GM23338 (cell line): ENCODE measurements around the gene ZNF816. TPM values are rescaled to one million over a fixed set of nuclear protein-coding genes. Genes with fewer than 3 reads are reported as not detected.
"Not testable (repeated sequence)": the region's sequence is repeated elsewhere in the genome, so short reads cannot be mapped to it uniquely, and the experiment has no call there.

Experiments
- ATAC-seq: fragments of 200-7000 bp; cut with Tn5 transposase; 3 replicates; pipeline ENCODE4 v1.9.1; 2020
- DNase-seq: peaks from one replicate; pipeline ENCODE4 v3.0.0-alpha.2; 2015; ENCODE audit warnings: low spot score
- H2AFZ ChIP-seq: fragments of 200-600 bp; sonication (generic); 2 replicates; pipeline ENCODE4 v1.8.0; 2016; ENCODE audit warnings: antibody characterized with exemption, mild to moderate bottlenecking, moderate library complexity
- H3F3A ChIP-seq: fragments of 200-600 bp; sonication (generic); replicated peaks from 2 replicates; pipeline ENCODE4 v1.8.0; 2017; ENCODE audit warnings: antibody characterized with exemption, mixed run types, low read depth
- H3K27ac ChIP-seq: fragments of 200-600 bp; sonication (generic); 2 replicates; pipeline ENCODE4 v1.6.1; 2016; ENCODE audit warnings: low read depth
- H3K27me3 ChIP-seq: fragments of 200-600 bp; sonication (generic); 2 replicates; pipeline ENCODE4 v1.8.0; 2016; ENCODE audit warnings: mild to moderate bottlenecking, mixed run types, moderate library complexity; ENCODE audit not compliant: insufficient read depth
- H3K36me3 ChIP-seq: fragments of 200-600 bp; sonication (generic); 2 replicates; pipeline ENCODE4 v1.8.0; 2016; ENCODE audit warnings: mild to moderate bottlenecking; ENCODE audit not compliant: insufficient read depth
- H3K4me1 ChIP-seq: fragments of 200-600 bp; sonication (generic); 2 replicates; pipeline ENCODE4 v1.8.0; 2016; ENCODE audit warnings: mild to moderate bottlenecking, moderate library complexity; ENCODE audit not compliant: insufficient read depth
- H3K4me2 ChIP-seq: fragments of 200-600 bp; sonication (generic); 2 replicates; pipeline ENCODE4 v1.7.1; 2017; ENCODE audit warnings: mixed run types
- H3K4me3 ChIP-seq: fragments of 200-600 bp; sonication (generic); 2 replicates; pipeline ENCODE4 v1.6.1; 2016; ENCODE audit warnings: mixed run types
- H3K79me2 ChIP-seq: fragments of 200-600 bp; sonication (generic); replicated peaks from 2 replicates; pipeline ENCODE4 v1.8.0; 2017; ENCODE audit warnings: mild to moderate bottlenecking; ENCODE audit not compliant: insufficient read depth
- H3K9me2 ChIP-seq: fragments of 200-600 bp; sonication (generic); 2 replicates; pipeline ENCODE4 v1.8.0; 2017; ENCODE audit not compliant: insufficient read depth
- H4K20me1 ChIP-seq: fragments of 200-600 bp; sonication (generic); replicated peaks from 2 replicates; pipeline ENCODE4 v1.8.0; 2017; ENCODE audit warnings: mild to moderate bottlenecking; ENCODE audit not compliant: insufficient read depth
- H3K27ac Mint-ChIP-seq: 2 replicates; pipeline ENCODE4 v1.8.0; 2020; ENCODE audit warnings: inconsistent platforms, mild to moderate bottlenecking, moderate library complexity, mixed read lengths
- H3K27me3 Mint-ChIP-seq: 3 replicates; pipeline ENCODE4 v1.8.0; 2022; ENCODE audit warnings: low read depth, mild to moderate bottlenecking, moderate library complexity, mixed read lengths, inconsistent platforms; ENCODE audit not compliant: insufficient read depth, poor library complexity
- H3K36me3 Mint-ChIP-seq: 3 replicates; pipeline ENCODE4 v1.8.0; 2021; ENCODE audit warnings: low read depth, mild to moderate bottlenecking, inconsistent platforms, moderate library complexity, mixed read lengths
- H3K4me1 Mint-ChIP-seq: 3 replicates; pipeline ENCODE4 v1.8.0; 2020; ENCODE audit warnings: mild to moderate bottlenecking, inconsistent platforms, mixed read lengths
- H3K4me3 Mint-ChIP-seq: 3 replicates; pipeline ENCODE4 v1.8.0; 2021; ENCODE audit warnings: moderate library complexity, mild to moderate bottlenecking, inconsistent platforms, mixed read lengths
- H3K9me3 Mint-ChIP-seq: 3 replicates; pipeline ENCODE4 v1.8.0; 2020; ENCODE audit warnings: moderate library complexity, mild to moderate bottlenecking, inconsistent platforms, mixed read lengths
- CREB1 ChIP-seq: fragments of 250-450 bp; sonication (Bioruptor Pico); IDR thresholded peaks from 2 replicates; pipeline ENCODE4 v1.5.0; 2020; ENCODE audit warnings: low read depth, mild to moderate bottlenecking, moderate library complexity
- CTCF ChIP-seq, 2 experiments: fragments of 200-600 bp in 1 of 2; sonication (generic) in 1 of 2; conservative IDR thresholded peaks; 2 replicates each; pipeline versions ENCODE4 v1.5.1 to v1.6.1; 2016 to 2017; ENCODE audit warnings: antibody characterized with exemption in 2 of 2, low read depth in 2 of 2, mild to moderate bottlenecking in 2 of 2, moderate library complexity in 1 of 2
- ETS1 ChIP-seq: IDR thresholded peaks from 2 replicates; pipeline ENCODE4 v1.6.1; 2016; ENCODE audit warnings: antibody characterized with exemption
- EZH2 ChIP-seq: fragments of 200-600 bp; sonication (generic); IDR thresholded peaks from one replicate; pipeline ENCODE4 v1.8.0; 2017; ENCODE audit warnings: antibody characterized with exemption, mild to moderate bottlenecking, low read depth; ENCODE audit not compliant: unreplicated experiment
- EZH2phosphoT487 ChIP-seq: fragments of 200-600 bp; sonication (generic); IDR thresholded peaks from one replicate; pipeline ENCODE4 v1.8.1; 2018; ENCODE audit warnings: antibody characterized with exemption; ENCODE audit not compliant: unreplicated experiment
- JUNB ChIP-seq: IDR thresholded peaks from one replicate; pipeline ENCODE4 v1.6.1; 2016; ENCODE audit warnings: antibody characterized with exemption; ENCODE audit not compliant: unreplicated experiment
- POLR2AphosphoS5 ChIP-seq: IDR thresholded peaks from 2 replicates; pipeline ENCODE4 v1.6.1; 2016; ENCODE audit warnings: antibody characterized with exemption, low read depth
- REST ChIP-seq: IDR thresholded peaks from one replicate; pipeline ENCODE4 v1.6.1; 2018; ENCODE audit warnings: antibody characterized with exemption; ENCODE audit not compliant: unreplicated experiment
- STAT1 ChIP-seq: IDR thresholded peaks from one replicate; pipeline ENCODE4 v1.6.1; 2016; ENCODE audit warnings: antibody characterized with exemption; ENCODE audit not compliant: unreplicated experiment
- ZNF114 ChIP-seq: fragments of 250-450 bp; sonication (Bioruptor Pico); IDR thresholded peaks from 2 replicates; pipeline ENCODE4 v1.5.0; 2020; ENCODE audit warnings: mild to moderate bottlenecking, moderate library complexity
- ZNF331 ChIP-seq: fragments of 250-450 bp; sonication (Bioruptor Pico); IDR thresholded peaks from 2 replicates; pipeline ENCODE4 v1.5.0; 2020; ENCODE audit warnings: low read depth, mild to moderate bottlenecking, moderate library complexity
- polyA plus RNA-seq: library from polyadenylated mRNA; unstranded; fragments of >200 nt; fragmentation: Nextera tagmentation; extraction: Ambion mirVana; gene quantifications from 2 replicates; pipeline ENCODE4 v1.2.1, GENCODE V29; 2016
- total RNA-seq: library from RNA; depleted of rRNA; stranded (reverse); fragments of >200 nt; shearing (Covaris generic); gene quantifications from 2 replicates; pipeline ENCODE4 v1.2.3, GENCODE V29; 2014

Gene ZNF816
- total and polyA plus RNA-seq, 2 experiments from 2014 or later, result 7.0 to 9.5 TPM

GRCh38 chr19:52940905-52941304, 21.8 kb downstream of the ZNF816 start:
- ATAC-seq, H4K20me1 ChIP-seq, H3K27ac ChIP-seq, H3K9me3 Mint-ChIP-seq, DNase-seq, H2AFZ ChIP-seq, H3F3A ChIP-seq, H3K27ac Mint-ChIP-seq, H3K27me3 ChIP-seq, H3K36me3 ChIP-seq, H3K27me3 Mint-ChIP-seq, H3K9me2 ChIP-seq: not testable (repeated sequence)
- Histone ChIP-seq H3K79me2 (peaks cover 39% of the 10 kb centered on the region), H3K4me2 (peak overlapping the region; percentile 96), H3K4me1 (peaks cover 30% of the 10 kb centered on the region), H3K4me3 (peak overlapping the region; percentile 97)
- Mint-ChIP-seq H3K4me1 (peaks cover 38% of the 10 kb centered on the region), H3K4me3 (peak overlapping the region; percentile 89; the same call in 2 of the 3 replicates), H3K36me3 (peaks cover 17% of the 10 kb centered on the region; the same call in 2 of the 3 replicates)

- Histone ChIP-seq H3K27me3 (no peaks in the 10 kb centered on the region), H4K20me1 (peaks cover 12% of the 10 kb centered on the region), H3K36me3 (0 out of 2 replicates have a peak, but pooled peaks cover 5% of the 10 kb centered on the region), H3K4me3 (no peak overlapping the region), H3K9me2 (no peaks in the 10 kb centered on the region), H3K4me2 (no peak overlapping the region), H2AFZ (no peak overlapping the region), H3K4me1 (peaks cover 11% of the 10 kb centered on the region), H3K79me2 (peaks cover 48% of the 10 kb centered on the region), H3K27ac (no peak overlapping the region), H3F3A (peaks cover 6% of the 10 kb centered on the region)
- Mint-ChIP-seq H3K9me3 (no peaks in the 10 kb centered on the region; the same call in 1 of the 3 replicates), H3K4me3 (peak overlapping the region; percentile 0; the same call in 1 of the 3 replicates), H3K36me3 (peaks cover 23% of the 10 kb centered on the region; the same call in 2 of the 3 replicates), H3K4me1 (peaks cover 17% of the 10 kb centered on the region), H3K27me3 (peaks cover 6% of the 10 kb centered on the region), H3K27ac (no peak overlapping the region)
- no peak for ATAC-seq
- DNase-seq, result no peak
- no peak for TF ChIP-seq JUNB
- no peak for TF ChIP-seq CTCF (conservative IDR thresholded peaks at IDR 0.05; ENCODE audit: low read depth in 2 of 2)
Observed at GRCh38 chr19:52938761-52939160, 23.9 kb downstream of the ZNF816 start.

GRCh38 chr19:52936954-52937325, 25.7 kb downstream of the ZNF816 start:
- no peak overlapping the region for H3K27ac Mint-ChIP-seq
- peaks cover 23% of the 10 kb centered on the region; the same call in 2 of the 3 replicates for H3K36me3 Mint-ChIP-seq
- Histone ChIP-seq H3K36me3 (0 out of 2 replicates have a peak, but pooled peaks cover 5% of the 10 kb centered on the region), H3K27me3 (no peaks in the 10 kb centered on the region), H3K4me3 (no peak overlapping the region), H3K9me2 (no peaks in the 10 kb centered on the region), H3K27ac (no peak overlapping the region), H3K4me2 (no peak overlapping the region), H3K4me1 (0 out of 2 replicates have a peak, but pooled peaks cover 8% of the 10 kb centered on the region), H3K79me2 (peaks cover 48% of the 10 kb centered on the region), H4K20me1 (peaks cover 16% of the 10 kb centered on the region), H3F3A (no peaks in the 10 kb centered on the region), H2AFZ (no peak overlapping the region)
- DNase-seq, result no peak
- H3K27me3 Mint-ChIP-seq, result peaks cover 2% of the 10 kb centered on the region
- H3K4me1 Mint-ChIP-seq, result peaks cover 24% of the 10 kb centered on the region
- H3K4me3 Mint-ChIP-seq, result no peak overlapping the region
- ATAC-seq, result no peak
- H3K9me3 Mint-ChIP-seq, result no peaks in the 10 kb centered on the region; the same call in 2 of the 3 replicates
- TF ChIP-seq CREB1, result no peak
- no peak for TF ChIP-seq POLR2AphosphoS5
- TF ChIP-seq CTCF (conservative IDR thresholded peaks at IDR 0.05; ENCODE audit: low read depth in 2 of 2), result no peak
- no peak for TF ChIP-seq EZH2
- TF ChIP-seq ZNF114, result no peak
- no peak for TF ChIP-seq ETS1
- TF ChIP-seq ZNF331 (CRISPR knock-in tag), result no peak
- no peak for TF ChIP-seq EZH2phosphoT487
- no peak for TF ChIP-seq REST
- no peak for TF ChIP-seq STAT1
